Lung (tissue), 12 donors: ENCODE results near the gene UNC5B. TPM values are rescaled to one million over a fixed set of nuclear protein-coding genes. Genes with fewer than 3 reads are reported as not detected.
"Not testable (repeated sequence)": the region's sequence is repeated elsewhere in the genome, so short reads cannot be mapped to it uniquely, and the experiment has no call there.

Experiments used
- ATAC-seq: fragments of 200-7000 bp; cut with Tn5 transposase; one replicate; pipeline ENCODE4 v1.9.1; 2020; ENCODE audit warnings: moderate number of reproducible peaks; ENCODE audit not compliant: insufficient read depth, low FRiP score
- DNase-seq, 3 donors: peaks; one replicate each; pipeline ENCODE4 v3.0.0-alpha.2; 2013 to 2017
- H3K27ac ChIP-seq, 2 donors: one replicate each; pipeline ENCODE4 v1.5.1; 2013; ENCODE audit warnings: mild to moderate bottlenecking in 2 of 2, moderate library complexity in 2 of 2, control low read depth in 1 of 2, inconsistent platforms in 1 of 2, low read depth in 1 of 2, low read length in 1 of 2
- H3K27me3 ChIP-seq, 3 donors: one replicate each; pipeline ENCODE4 v1.5.1; 2013; ENCODE audit warnings: low read length in 2 of 3; ENCODE audit not compliant: control insufficient read depth in 3 of 3, insufficient read depth in 3 of 3
- H3K36me3 ChIP-seq, 4 donors: one replicate each; pipeline ENCODE4 v1.5.1; 2013; ENCODE audit warnings: low read length in 4 of 4, mild to moderate bottlenecking in 1 of 4, moderate library complexity in 1 of 4; ENCODE audit not compliant: control insufficient read depth in 4 of 4, insufficient read depth in 4 of 4
- H3K4me1 ChIP-seq, 5 donors: one replicate each; pipeline ENCODE4 v1.5.1; 2013; ENCODE audit warnings: low read length in 5 of 5, mild to moderate bottlenecking in 2 of 5, moderate library complexity in 1 of 5; ENCODE audit not compliant: control insufficient read depth in 5 of 5, insufficient read depth in 5 of 5
- H3K4me3 ChIP-seq: one replicate; pipeline ENCODE4 v1.5.1; 2013; ENCODE audit warnings: mild to moderate bottlenecking, control low read depth, moderate library complexity
- H3K9ac ChIP-seq, 2 donors: one replicate each; pipeline ENCODE4 v1.5.1; 2013; ENCODE audit warnings: low read length in 2 of 2, control low read depth in 1 of 2; ENCODE audit not compliant: insufficient read depth in 1 of 2
- H3K9me3 ChIP-seq, 4 donors: one replicate each; pipeline ENCODE4 v1.5.1; 2013; ENCODE audit warnings: low read length in 3 of 4, mild to moderate bottlenecking in 1 of 4, moderate library complexity in 1 of 4; ENCODE audit not compliant: control insufficient read depth in 4 of 4, insufficient read depth in 3 of 4
- CTCF ChIP-seq: IDR thresholded peaks from 2 replicates; pipeline ENCODE4 v1.5.1; 2012; ENCODE audit warnings: mild to moderate bottlenecking; ENCODE audit errors: control extremely low read depth, extremely low read depth
- WGBS, 2 donors: extraction: QIAGEN DNeasy Blood & Tissue Kit; methylation state at CpG; one replicate each; pipeline ENCODE4 v1.1.7; 2013; 5-methylcytosine and 5-hydroxymethylcytosine counted together
- polyA plus RNA-seq, 2 donors: library from polyadenylated mRNA; stranded (reverse); fragments of 200-250 nt; gene quantifications; one replicate each; pipeline ENCODE4 v1.2.1, GENCODE V29; 2013
- total RNA-seq, 2 donors: library from RNA; depleted of rRNA in 1 of 2; stranded (reverse); fragments of >200 nt in 1 of 2; gene quantifications; one replicate each; pipeline ENCODE4 v1.2.1, GENCODE V29; 2014 to 2021
- donor health status: control.
- donor health status: control.
- donor health status: Bipolar disorder and iron deficiency.
- donor health status: healthy.
- donor health status: DM: yes; HTN: yes; CAD: no.

UNC5B gene
- total and polyA plus RNA-seq, 4 donors, result 4.4 to 23.8 (median 8.3) TPM

- 46 to 57% methylated on average over 14 of the region's 14 CpGs for WGBS, 2 donors
- Histone ChIP-seq H3K4me1 (peaks cover 2 to 20% (median 8%) of the 10 kb centered on the region in 5 donors), H3K27me3 (no peaks in the 10 kb centered on the region), H3K27ac (no peak overlapping the region), H3K9me3 (no peaks in the 10 kb centered on the region), H3K4me3 (no peak overlapping the region), H3K36me3 (no peaks in the 10 kb centered on the region), H3K9ac (no peak overlapping the region)
- ATAC-seq (no peak), DNase-seq (no peak)
- no peak for TF ChIP-seq CTCF
These were observed 59.3 kb downstream of the UNC5B start for GRCh38 chr10:71271662-71272055.

- H3K4me1 ChIP-seq, result peaks cover 0 to 20% (median 8%) of the 10 kb centered on the region in 5 donors
- ATAC-seq, result no peak
- TF ChIP-seq CTCF, result no peak
- no peak overlapping the region for H3K27ac ChIP-seq
- H3K4me3 ChIP-seq, result no peak overlapping the region
- H3K9ac ChIP-seq, result no peak overlapping the region
- no peaks in the 10 kb centered on the region for H3K9me3 ChIP-seq
- no peaks in the 10 kb centered on the region for H3K27me3 ChIP-seq
- 53 to 60% methylated on average over 15 of the region's 15 CpGs for WGBS, 2 donors
- no peak for DNase-seq
- no peaks in the 10 kb centered on the region for H3K36me3 ChIP-seq
These were observed 59.8 kb downstream of the UNC5B start for GRCh38 chr10:71272056-71272771.

- not testable (repeated sequence) for H3K27me3 ChIP-seq, DNase-seq, H3K36me3 ChIP-seq, ATAC-seq, H3K27ac ChIP-seq, H3K9ac ChIP-seq, H3K4me3 ChIP-seq, H3K9me3 ChIP-seq
- 91% methylated on average over 11 of the region's 11 CpGs for WGBS, 2 donors
- H3K4me1 ChIP-seq, result peaks cover 0 to 20% (median 6%) of the 10 kb centered on the region in 5 donors
These were observed 60.6 kb downstream of the UNC5B start for GRCh38 chr10:71272974-71273373.

- no peak for TF ChIP-seq CTCF
- H3K9ac ChIP-seq, result no peak overlapping the region
- 96% methylated on average over 5 of the region's 5 CpGs for WGBS, 2 donors
- H3K4me1 ChIP-seq, result peaks cover 0 to 19% (median 6%) of the 10 kb centered on the region in 5 donors
- DNase-seq (no peak), ATAC-seq (no peak)
- no peak overlapping the region for H3K4me3 ChIP-seq
- no peaks in the 10 kb centered on the region for H3K27me3 ChIP-seq
- peaks cover 0 to 3% (median 1%) of the 10 kb centered on the region in 4 donors for H3K36me3 ChIP-seq
- H3K27ac ChIP-seq, result no peak overlapping the region
- H3K9me3 ChIP-seq, result no peaks in the 10 kb centered on the region
These were observed 61.1 kb downstream of the UNC5B start for GRCh38 chr10:71273506-71273905.
